NCI-H2196 (cell line): ENCODE measurements around the gene CFAP251.

Source experiments
- DNase-seq: peaks from one replicate; lab custom pipeline; 2025; ENCODE audit not compliant: unreplicated experiment; lab: John Stamatoyannopoulos, UW

The CFAP251 gene

GRCh38 chr12:122051231-122051876, 133.0 kb downstream of the CFAP251 start:
- no peak for DNase-seq

GRCh38 chr12:122052285-122052684, 133.9 kb downstream of the CFAP251 start:
- no peak for DNase-seq
